ENCODE measurements around the gene DDX17.
A peak's percentile ranks its signal among the peaks of the same experiment; 100 is the strongest.

The DDX17 gene

GRCh38 chr22:38446018-38446601, 60.0 kb downstream of the DDX17 start:
- DNase-seq, result no peak

DNA sequence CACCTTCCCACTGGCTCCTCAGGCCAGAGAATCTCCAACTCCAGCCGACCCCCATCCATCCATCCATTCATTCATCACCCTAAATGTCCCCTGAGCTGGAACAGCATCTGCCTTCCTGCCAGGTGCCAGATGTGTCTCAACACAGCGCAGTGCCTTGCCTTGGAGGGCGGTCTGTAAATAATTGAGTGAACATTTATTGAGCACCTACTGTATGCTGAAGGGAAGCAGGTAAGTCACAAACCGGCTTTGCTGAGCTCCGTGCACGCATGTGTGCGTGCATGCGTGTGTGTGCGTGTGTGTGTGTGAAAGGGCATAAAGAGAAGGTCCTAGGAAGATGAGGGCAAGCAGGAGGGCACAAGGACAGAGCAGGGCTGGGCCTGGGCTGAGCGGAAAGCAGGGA, 61.3 kb downstream of the DDX17 start:
- no peak for DNase-seq

DNA sequence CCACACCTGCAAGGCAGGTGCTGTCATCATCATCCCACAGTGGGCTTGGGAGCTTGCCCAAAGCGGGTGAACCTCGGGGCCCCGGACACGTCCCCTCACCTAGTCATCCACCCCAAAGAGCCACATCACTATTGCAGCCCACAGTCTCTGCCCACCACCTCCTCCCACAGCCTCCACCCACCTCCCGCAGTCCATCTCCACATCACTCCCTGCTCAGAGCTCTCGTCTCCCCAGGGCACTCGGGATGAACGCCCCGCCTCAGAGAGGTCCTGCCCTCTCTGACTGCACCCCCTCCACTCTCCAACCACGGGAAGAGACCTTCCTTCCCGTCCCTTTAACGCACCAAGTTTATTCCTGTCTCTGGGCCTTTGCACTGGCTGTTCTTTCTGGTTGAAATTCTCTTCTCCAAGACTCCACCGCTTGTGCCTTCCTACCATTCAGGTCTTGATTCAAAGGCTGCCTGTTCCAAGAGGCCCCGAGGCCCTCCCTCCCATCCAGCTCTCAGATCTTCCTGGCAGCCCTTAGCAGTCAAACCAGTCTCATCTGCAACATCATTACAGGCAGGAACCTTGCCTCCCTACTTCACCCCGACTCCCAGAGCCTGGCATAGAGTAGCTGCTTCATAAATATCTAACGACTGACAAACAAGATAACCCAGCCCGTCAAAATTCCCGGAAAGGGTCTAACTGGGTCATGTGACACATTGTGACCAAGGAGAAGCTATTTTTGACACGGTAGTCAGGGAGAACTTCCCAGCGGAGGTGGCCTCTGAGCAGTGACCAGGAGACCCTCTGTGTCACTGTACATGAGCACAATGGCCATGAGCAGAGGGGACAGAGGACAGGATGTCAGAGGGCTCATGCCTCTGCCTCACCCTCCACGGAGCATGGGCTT, 62.2 kb downstream of the DDX17 start:
- no peak for DNase-seq

DNA sequence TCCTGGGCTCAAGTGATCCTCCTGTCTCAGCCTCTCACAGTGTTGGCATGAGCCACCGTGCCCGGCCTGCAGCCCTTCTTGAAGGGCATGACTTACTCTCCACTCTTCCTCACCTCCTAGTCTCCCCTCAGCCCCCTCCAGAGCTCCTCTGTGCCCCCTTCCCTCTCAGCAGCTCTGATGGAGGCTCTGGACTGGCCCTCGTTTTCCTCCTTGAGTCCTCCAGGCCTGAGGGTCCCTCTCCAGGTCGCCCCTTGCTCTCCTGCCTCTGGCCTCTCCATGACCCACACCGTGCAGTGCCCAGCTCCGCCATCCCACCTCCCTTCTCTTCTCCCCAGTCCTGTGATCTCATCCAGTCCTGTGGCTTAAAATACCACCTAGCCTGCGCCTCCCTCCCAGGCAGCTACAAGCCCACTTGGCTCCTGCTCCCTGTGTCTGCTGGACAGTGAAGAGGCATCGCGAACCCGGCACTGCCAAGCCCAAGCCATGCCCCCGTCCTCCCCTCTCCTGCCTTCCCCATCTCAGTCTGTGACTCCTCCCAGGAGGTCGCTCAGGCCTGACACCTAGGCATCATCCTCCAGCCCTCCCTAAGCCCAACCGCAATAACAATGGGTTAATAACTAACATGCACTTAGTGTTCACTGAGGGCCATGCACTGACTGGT, 63.0 kb downstream of the DDX17 start:
- DNase-seq, result no peak

DNA sequence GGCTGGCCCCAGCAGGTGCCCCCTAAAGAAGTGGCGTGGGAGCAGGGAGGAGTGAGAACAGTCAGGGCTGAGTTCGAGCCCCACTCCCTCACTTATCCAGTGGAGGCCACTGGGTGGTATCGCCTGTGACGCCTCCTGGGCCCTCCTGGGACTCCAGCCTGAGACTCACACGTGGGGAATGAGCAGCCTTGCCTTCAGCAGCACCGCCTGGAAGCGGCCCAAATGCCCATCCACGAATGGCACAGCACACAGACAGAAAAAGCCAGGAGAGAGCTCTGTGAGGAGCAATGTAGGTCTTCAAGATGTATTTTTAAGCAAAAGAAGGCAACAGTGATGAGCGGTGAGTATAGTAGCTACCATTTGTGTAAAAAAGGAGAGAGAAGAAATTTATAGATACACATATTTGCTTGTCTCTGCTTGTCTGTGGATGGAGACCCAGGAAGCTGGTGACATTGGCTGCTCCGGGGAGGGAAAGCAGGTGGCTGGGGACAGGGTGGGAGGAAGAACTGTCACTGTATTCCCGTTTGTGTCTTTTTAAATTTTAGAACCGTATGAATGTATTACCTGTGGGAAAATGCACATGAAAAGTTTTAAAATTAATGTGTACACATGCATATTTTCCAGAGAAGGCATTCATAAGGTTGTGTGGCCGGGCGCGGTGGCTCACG, 64.4 kb downstream of the DDX17 start:
- DNase-seq, result no peak

DNA sequence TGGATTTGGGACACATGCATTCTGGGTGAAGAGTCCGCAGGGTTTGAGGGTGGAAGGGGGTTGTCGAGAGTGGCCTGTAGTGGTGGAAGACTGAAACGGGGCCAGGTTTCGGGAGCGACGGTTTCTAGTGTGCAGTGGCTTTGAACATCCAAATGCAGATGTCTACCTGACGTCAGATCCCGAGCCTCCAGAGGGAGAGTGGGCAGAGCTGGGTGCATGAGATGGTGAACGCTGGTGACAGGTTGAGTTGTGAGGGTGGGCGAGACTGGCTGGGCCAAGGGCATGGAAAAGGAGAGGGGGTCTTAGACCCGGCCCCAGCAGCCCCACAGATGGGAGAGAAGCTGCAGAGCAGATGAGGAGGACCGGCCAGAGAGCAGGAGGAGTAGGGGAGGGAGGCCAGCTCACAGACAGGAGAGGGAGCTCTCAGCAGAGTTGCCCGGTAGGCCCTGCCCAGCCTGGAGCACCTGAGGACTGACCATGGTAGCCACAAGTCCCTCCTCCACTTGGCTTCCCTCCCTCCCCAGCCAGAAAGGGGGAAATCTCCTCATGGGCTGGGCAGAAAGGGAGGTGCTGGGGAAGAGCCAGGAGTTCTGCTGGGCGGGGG, 65.3 kb downstream of the DDX17 start:
- DNase-seq, result no peak

DNA sequence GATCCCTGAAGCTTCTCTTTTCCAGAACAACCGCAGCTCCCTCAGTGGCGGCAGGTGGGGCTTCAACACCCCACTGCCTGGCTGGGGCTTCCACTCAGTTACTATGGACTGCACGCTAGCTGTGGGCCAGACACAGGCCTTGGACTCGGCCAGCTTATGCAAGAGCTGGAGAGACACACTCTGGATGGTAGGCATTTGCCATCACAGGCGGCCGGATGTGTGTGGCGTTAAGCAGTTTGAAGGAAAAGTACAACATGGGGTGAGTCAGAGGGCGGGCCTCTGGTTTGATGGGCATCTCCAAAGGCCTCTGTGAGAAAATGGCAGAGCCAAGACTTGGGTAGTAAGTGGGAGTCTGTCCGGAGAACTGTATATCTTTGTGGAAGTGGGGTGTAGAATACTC, 68.7 kb downstream of the DDX17 start:
- no peak for DNase-seq

GRCh38 chr22:38436629-38437395, 69.3 kb downstream of the DDX17 start:
- DNase-seq, result no peak

DNA sequence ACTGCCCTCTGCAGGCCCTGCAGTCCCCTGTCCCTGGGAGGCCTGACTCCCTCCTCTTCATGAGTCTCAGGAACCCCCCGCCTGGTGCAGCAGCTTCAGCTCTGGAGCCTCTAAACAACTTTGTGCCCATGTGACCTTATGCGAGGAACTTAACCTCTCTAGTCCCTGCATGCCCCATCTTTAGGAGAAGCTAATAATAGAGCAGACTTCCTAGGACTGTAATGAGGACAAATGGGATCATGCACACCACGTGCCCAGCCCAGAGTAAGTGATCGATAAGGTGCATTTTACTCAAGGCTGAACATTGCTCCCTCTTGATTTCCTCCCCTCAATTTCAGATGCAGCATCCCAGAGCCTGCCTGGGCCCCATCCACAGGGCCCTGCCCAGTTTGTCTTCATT, 70.1 kb downstream of the DDX17 start:
- no peak for DNase-seq

GRCh38 chr22:38435010-38435409, 71.1 kb downstream of the DDX17 start:
- DNase-seq, result peak; percentile 15

GRCh38 chr22:38433871-38434270, 72.2 kb downstream of the DDX17 start:
- no peak for DNase-seq
